ENCODE results near the gene CHEK1. TPM values are rescaled to one million over a fixed set of nuclear protein-coding genes. Genes with fewer than 3 reads are reported as not detected.

CHEK1 gene
- total and polyA plus RNA-seq, 7 experiments from 2014 or later: 1.2 to 62.6 (median 2.7) TPM

DNA sequence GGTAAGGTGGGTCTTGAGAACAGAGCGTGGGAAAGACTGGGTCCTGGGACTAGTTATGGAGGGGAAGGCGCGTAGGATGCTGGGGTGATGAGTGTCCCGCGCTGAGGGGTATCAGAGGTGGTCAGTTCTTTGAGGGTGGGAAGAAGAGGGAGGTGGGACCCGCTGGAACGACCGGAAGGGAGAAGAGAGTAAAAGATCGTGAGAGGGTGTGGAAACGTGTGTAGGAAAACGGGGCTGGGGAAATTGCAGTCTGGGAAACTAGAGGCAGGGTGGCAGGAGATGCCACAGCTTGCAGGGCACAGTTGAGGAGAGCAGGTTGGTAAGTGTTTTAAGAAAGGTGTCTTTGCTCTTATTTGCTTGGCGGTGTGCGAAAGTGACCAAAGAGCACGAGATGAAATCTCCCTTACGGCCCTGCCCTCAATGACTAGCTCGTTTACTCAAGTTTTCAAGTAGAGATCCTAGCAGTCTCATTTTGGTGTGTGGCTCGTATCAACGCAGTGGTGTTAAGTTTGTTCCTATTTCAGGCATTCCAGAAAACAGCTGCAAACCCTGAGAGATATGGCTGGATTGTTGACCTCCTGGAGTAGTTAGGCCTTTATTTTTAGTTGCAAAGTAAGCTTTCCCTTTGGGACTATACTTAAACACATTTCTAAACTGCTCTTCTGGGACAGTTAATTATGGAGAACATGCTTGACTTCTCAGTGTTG, 31.7 kb upstream of the CHEK1 start:
- CTCF ChIA-PET: interaction anchor here (0.9 kb wide), 1 partner anchor 171 kb away, joined by 3 read pairs; no protein-coding TSS in a partner anchor
- Histone ChIP-seq H3K36me3 (ENCODE audit: control insufficient read depth in 2 of 3, insufficient read depth in 3 of 3, low read length in 3 of 3) (peaks cover 3 to 29% (median 12%) of the 10 kb centered on the region in 3 experiments), H3K4me1 (ENCODE audit: control insufficient read depth in 2 of 2, insufficient read depth in 2 of 2, low read length in 2 of 2) (peaks cover 13% of the 10 kb centered on the region in 2 donors), H3K4me3 (ENCODE audit: low read length) (peak overlapping the region; percentile 94), H3K9me3 (ENCODE audit: control insufficient read depth in 2 of 3, low read length in 3 of 3) (no peaks in the 10 kb centered on the region), H3K27ac (ENCODE audit: low read depth, low read length) (peak overlapping the region; percentile 76), H3K27me3 (ENCODE audit: control insufficient read depth in 2 of 2, insufficient read depth in 2 of 2, low read length in 2 of 2) (no peaks in the 10 kb centered on the region)
- Mint-ChIP-seq H3K27ac (peak overlapping the region; percentile 94 to 100 (median 99)), H3K9me3 (peaks cover 0 to 2% (median 0%) of the 10 kb centered on the region in 11 donors), H3K4me3 (peak overlapping the region; percentile 88 to 99 (median 96)), H3K4me1 (peaks cover 30 to 68% (median 53%) of the 10 kb centered on the region in 7 donors), H3K36me3 (peaks cover 0 to 12% (median 7%) of the 10 kb centered on the region in 5 donors), H3K27me3 (no peaks in the 10 kb centered on the region)
- DNase-seq (peak in 1 of 9 donors; percentile 6), ATAC-seq (no peak)
- intact Hi-C loops (cut with micrococcal nuclease): loop anchor here (2.0 to 10.0 kb wide), 6 partner anchors 641 to 920 kb away; partner anchors contain the start of genes CCDC15 (in 1 of the 2), DCPS (in 1 of the 2), FOXRED1 (in 1 of the 2) and SIAE (in 1 of the 2)
- POLR2A ChIA-PET: interaction anchor here (0.7 to 6.1 kb wide), 10 partner anchors 10 to 692 kb away, joined by 3 to 104 read pairs (median 5); partner anchors contain the start of genes CHEK1, EI24, HYLS1 and TIRAP

DNA sequence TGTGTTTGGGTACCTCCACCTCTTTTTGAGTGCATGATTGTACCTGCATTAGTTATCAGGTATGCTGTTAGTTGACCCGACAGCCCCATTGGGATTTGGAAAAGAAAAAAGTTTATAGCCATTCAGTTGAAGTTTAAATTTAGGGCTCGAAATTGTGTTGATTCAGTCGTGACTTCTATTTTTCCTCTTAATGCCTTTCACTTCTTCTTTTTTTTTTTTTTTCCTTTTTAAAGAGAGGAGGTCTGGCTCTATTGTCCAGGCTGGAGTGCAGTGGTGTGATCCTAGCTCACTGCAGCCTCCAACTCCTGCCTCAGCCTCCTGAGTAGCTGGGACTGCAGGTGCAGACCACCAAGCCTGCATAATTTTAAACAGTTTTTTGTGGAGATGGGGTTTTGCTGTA, 30.0 kb upstream of the CHEK1 start:
- Histone ChIP-seq H3K4me1 (ENCODE audit: control insufficient read depth in 2 of 2, insufficient read depth in 2 of 2, low read length in 2 of 2) (peaks cover 13% of the 10 kb centered on the region in 2 donors), H3K27me3 (ENCODE audit: control insufficient read depth in 2 of 2, insufficient read depth in 2 of 2, low read length in 2 of 2) (no peaks in the 10 kb centered on the region), H3K4me3 (ENCODE audit: low read length) (no peak overlapping the region), H3K9me3 (ENCODE audit: control insufficient read depth in 2 of 3, low read length in 3 of 3) (no peaks in the 10 kb centered on the region), H3K36me3 (ENCODE audit: control insufficient read depth in 2 of 3, insufficient read depth in 3 of 3, low read length in 3 of 3) (peaks cover 3 to 37% (median 16%) of the 10 kb centered on the region in 3 experiments), H3K27ac (ENCODE audit: low read depth, low read length) (no peak overlapping the region)
- Mint-ChIP-seq H3K27ac (peak overlapping the region in 3 of 9 donors; percentile 21 to 96 (median 66)), H3K4me3 (peak overlapping the region in 8 of 10 donors; percentile 10 to 88 (median 55)), H3K36me3 (peaks cover 4 to 18% (median 12%) of the 10 kb centered on the region in 5 donors), H3K27me3 (no peaks in the 10 kb centered on the region), H3K4me1 (peaks cover 30 to 69% (median 53%) of the 10 kb centered on the region in 7 donors), H3K9me3 (peaks cover 0 to 2% (median 0%) of the 10 kb centered on the region in 11 donors)
- ATAC-seq (no peak), DNase-seq (no peak)
- CTCF ChIA-PET: no interaction called here
- POLR2A ChIA-PET: no interaction called here
- intact Hi-C loops (cut with micrococcal nuclease): loop anchor here (5.0 to 10.0 kb wide), 4 partner anchors 643 to 850 kb away; partner anchors contain the start of genes CCDC15 (in 1 of the 2), DCPS (in 1 of the 2) and TIRAP (in 1 of the 2)

DNA sequence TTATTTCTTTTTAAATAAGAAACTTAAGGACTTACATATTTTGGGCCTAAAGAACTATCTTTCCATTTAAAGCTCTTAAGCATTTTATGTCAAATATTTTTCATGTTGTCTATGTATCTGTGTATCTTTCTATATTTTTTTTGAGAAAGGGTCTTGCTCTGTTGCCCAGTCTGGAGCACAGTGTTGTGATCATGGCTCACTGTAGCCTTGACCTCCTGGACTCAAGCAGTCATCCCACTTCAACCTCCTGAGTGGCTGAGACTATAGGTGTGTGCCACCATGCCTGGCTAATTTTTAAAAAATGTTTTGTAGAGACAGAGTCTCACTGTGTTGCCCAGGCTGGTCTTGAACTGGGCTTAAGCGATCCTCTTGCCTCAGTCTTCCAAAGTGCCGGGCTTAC, 24.3 kb upstream of the CHEK1 start:
- H3K36me3 Mint-ChIP-seq: peaks cover 17 to 40% (median 36%) of the 10 kb centered on the region in 5 donors
- no peak overlapping the region for H3K27ac ChIP-seq (ENCODE audit: low read depth, low read length)

DNA sequence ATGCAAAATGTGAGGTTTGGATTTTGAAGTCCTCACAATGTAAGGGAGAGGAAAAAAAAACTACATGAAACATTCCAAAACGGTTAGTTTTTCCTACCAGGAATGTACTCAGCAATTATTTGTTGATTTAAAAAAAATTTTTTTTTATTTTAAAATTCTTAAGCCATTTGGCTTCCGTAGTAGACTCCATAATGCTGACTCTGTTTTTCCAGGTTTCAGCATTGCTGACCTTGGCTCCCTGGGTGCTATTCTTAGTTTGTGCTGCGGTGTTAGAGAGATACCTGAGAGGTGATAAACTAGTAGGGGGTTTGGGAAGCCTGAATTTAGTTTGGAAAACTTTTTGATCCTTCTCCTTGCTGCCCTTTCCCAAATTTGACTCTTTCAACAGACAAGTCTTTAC, 21.8 kb upstream of the CHEK1 start:
- Histone ChIP-seq H3K9me3 (ENCODE audit: control insufficient read depth in 2 of 3, low read length in 3 of 3) (no peaks in the 10 kb centered on the region), H3K4me1 (ENCODE audit: control insufficient read depth in 2 of 2, insufficient read depth in 2 of 2, low read length in 2 of 2) (no peaks in the 10 kb centered on the region), H3K27me3 (ENCODE audit: control insufficient read depth in 2 of 2, insufficient read depth in 2 of 2, low read length in 2 of 2) (no peaks in the 10 kb centered on the region), H3K4me3 (ENCODE audit: low read length) (no peak overlapping the region), H3K36me3 (ENCODE audit: control insufficient read depth in 2 of 3, insufficient read depth in 3 of 3, low read length in 3 of 3) (peaks cover 30 to 84% (median 47%) of the 10 kb centered on the region in 3 experiments), H3K27ac (ENCODE audit: low read depth, low read length) (no peak overlapping the region)
- peak overlapping the region in 1 of 9 donors; percentile 12 for H3K27ac Mint-ChIP-seq
- POLR2A ChIA-PET: no interaction called here
- H3K27me3 Mint-ChIP-seq: no peaks in the 10 kb centered on the region
- H3K9me3 Mint-ChIP-seq: no peaks in the 10 kb centered on the region
- H3K36me3 Mint-ChIP-seq: peaks cover 29 to 45% (median 41%) of the 10 kb centered on the region in 5 donors
- ATAC-seq (no peak), DNase-seq (no peak)
- H3K4me3 Mint-ChIP-seq: no peak overlapping the region
- CTCF ChIA-PET: no interaction called here
- intact Hi-C loops (cut with micrococcal nuclease): no loop called here
- H3K4me1 Mint-ChIP-seq: peaks cover 0 to 12% (median 7%) of the 10 kb centered on the region in 7 donors

More for the DNA sequence above, 24.3 kb upstream of the CHEK1 start:
- no peak for ATAC-seq
- no peak for DNase-seq
- no peaks in the 10 kb centered on the region for H3K27me3 Mint-ChIP-seq
- no peaks in the 10 kb centered on the region for H3K9me3 Mint-ChIP-seq
- ChIA-PET POLR2A (no interaction called here), CTCF (no interaction called here)
- H3K4me1 Mint-ChIP-seq: peaks cover 10 to 23% (median 20%) of the 10 kb centered on the region in 7 donors
- H3K9me3 ChIP-seq (ENCODE audit: control insufficient read depth in 2 of 3, low read length in 3 of 3): no peaks in the 10 kb centered on the region
- no peaks in the 10 kb centered on the region for H3K27me3 ChIP-seq (ENCODE audit: control insufficient read depth in 2 of 2, insufficient read depth in 2 of 2, low read length in 2 of 2)
- H3K4me3 Mint-ChIP-seq: no peak overlapping the region
- no peaks in the 10 kb centered on the region for H3K4me1 ChIP-seq (ENCODE audit: control insufficient read depth in 2 of 2, insufficient read depth in 2 of 2, low read length in 2 of 2)
- H3K36me3 ChIP-seq (ENCODE audit: control insufficient read depth in 2 of 3, insufficient read depth in 3 of 3, low read length in 3 of 3): peaks cover 21 to 81% (median 39%) of the 10 kb centered on the region in 3 experiments
- peak overlapping the region in 1 of 9 donors; percentile 62 for H3K27ac Mint-ChIP-seq
- no peak overlapping the region for H3K4me3 ChIP-seq (ENCODE audit: low read length)
- intact Hi-C loops (cut with micrococcal nuclease): no loop called here

DNA sequence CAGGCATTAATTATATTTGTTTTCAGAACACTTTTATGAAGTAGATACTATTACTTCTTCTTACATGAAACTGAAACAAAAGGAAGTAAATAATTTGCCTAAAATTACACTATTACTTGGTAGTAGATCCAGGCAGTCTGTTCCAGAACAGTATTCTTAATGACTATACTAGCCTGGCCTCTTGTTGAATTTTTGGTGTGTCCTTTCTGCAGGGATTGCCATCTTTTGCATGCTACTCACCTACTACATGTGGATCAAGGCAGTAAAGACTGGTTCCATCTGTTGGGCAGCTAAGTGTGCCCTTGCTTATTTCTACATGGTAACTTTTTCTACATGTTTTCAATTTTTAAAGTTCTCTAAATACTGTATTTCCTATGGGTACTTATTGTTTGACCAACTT, 19.5 kb upstream of the CHEK1 start:
- no peaks in the 10 kb centered on the region for H3K27me3 Mint-ChIP-seq
- DNase-seq: no peak
- H3K36me3 Mint-ChIP-seq: peaks cover 35 to 55% (median 47%) of the 10 kb centered on the region in 5 donors
- Histone ChIP-seq H3K4me1 (ENCODE audit: control insufficient read depth in 2 of 2, insufficient read depth in 2 of 2, low read length in 2 of 2) (no peaks in the 10 kb centered on the region), H3K4me3 (ENCODE audit: low read length) (no peak overlapping the region), H3K36me3 (ENCODE audit: control insufficient read depth in 2 of 3, insufficient read depth in 3 of 3, low read length in 3 of 3) (peaks cover 30 to 94% (median 54%) of the 10 kb centered on the region in 3 experiments), H3K27me3 (ENCODE audit: control insufficient read depth in 2 of 2, insufficient read depth in 2 of 2, low read length in 2 of 2) (no peaks in the 10 kb centered on the region), H3K9me3 (ENCODE audit: control insufficient read depth in 2 of 3, low read length in 3 of 3) (no peaks in the 10 kb centered on the region), H3K27ac (ENCODE audit: low read depth, low read length) (no peak overlapping the region)
- H3K9me3 Mint-ChIP-seq: no peaks in the 10 kb centered on the region
- no peak overlapping the region for H3K27ac Mint-ChIP-seq
- no peak overlapping the region for H3K4me3 Mint-ChIP-seq
- ChIA-PET POLR2A (interaction anchor here (1.0 kb wide), 1 partner anchor 20 kb away, joined by 3 read pairs; the partner anchor contains the start of gene CHEK1), CTCF (no interaction called here)
- no peak for ATAC-seq
- intact Hi-C loops (cut with micrococcal nuclease): no loop called here
- peaks cover 0 to 16% (median 4%) of the 10 kb centered on the region in 7 donors for H3K4me1 Mint-ChIP-seq

DNA sequence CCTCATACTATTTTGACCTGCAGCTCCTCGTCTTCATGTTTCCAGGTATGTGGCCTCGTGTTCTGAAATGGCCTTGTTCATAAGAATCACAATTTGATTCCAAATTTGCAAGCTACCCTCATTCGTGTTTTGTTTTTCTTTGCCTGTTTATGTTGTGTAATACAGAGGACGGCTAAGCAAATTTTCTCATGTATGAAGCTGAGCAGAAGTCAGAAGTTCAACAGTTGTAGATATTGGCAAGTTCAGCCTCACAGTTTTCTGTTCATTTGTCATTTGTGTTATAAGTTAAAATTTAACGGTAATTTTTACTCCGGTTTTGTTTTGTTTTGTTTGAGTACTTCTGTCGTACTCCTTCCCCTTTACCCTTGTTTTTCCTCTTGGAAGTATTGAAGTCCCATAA, 15.4 kb upstream of the CHEK1 start:
- Histone ChIP-seq H3K4me1 (ENCODE audit: control insufficient read depth in 2 of 2, insufficient read depth in 2 of 2, low read length in 2 of 2) (no peaks in the 10 kb centered on the region), H3K36me3 (ENCODE audit: control insufficient read depth in 2 of 3, insufficient read depth in 3 of 3, low read length in 3 of 3) (peaks cover 31 to 90% (median 51%) of the 10 kb centered on the region in 3 experiments), H3K9me3 (ENCODE audit: control insufficient read depth in 2 of 3, low read length in 3 of 3) (no peaks in the 10 kb centered on the region), H3K27ac (ENCODE audit: low read depth, low read length) (no peak overlapping the region), H3K4me3 (ENCODE audit: low read length) (no peak overlapping the region), H3K27me3 (ENCODE audit: control insufficient read depth in 2 of 2, insufficient read depth in 2 of 2, low read length in 2 of 2) (no peaks in the 10 kb centered on the region)
- Mint-ChIP-seq H3K4me3 (no peak overlapping the region), H3K27me3 (no peaks in the 10 kb centered on the region), H3K36me3 (peaks cover 40 to 60% (median 51%) of the 10 kb centered on the region in 5 donors), H3K9me3 (no peaks in the 10 kb centered on the region), H3K4me1 (peaks cover 0 to 11% (median 0%) of the 10 kb centered on the region in 7 donors), H3K27ac (no peak overlapping the region)
- ATAC-seq (no peak), DNase-seq (no peak)
- ChIA-PET POLR2A (no interaction called here), CTCF (no interaction called here)
- intact Hi-C loops (cut with micrococcal nuclease): no loop called here
